Esophagus muscularis mucosa (tissue), 3 donors: ENCODE results near the gene PAQR9.

ENCODE experiments used
- CTCF ChIP-seq, 3 experiments: fragments of 200-600 bp in 2 of 3; fragments of 450-650 bp in 1 of 3; sonication (generic) in 2 of 3; IDR thresholded peaks; one replicate each; pipeline ENCODE4 v1.5.1; 2017 to 2019; ENCODE audit warnings: antibody characterized with exemption in 3 of 3, mild to moderate bottlenecking in 2 of 3, moderate library complexity in 1 of 3
- POLR2A ChIP-seq: fragments of 450-650 bp; IDR thresholded peaks from one replicate; pipeline ENCODE4 v1.6.1; 2017; ENCODE audit warnings: antibody characterized with exemption, moderate library complexity, mild to moderate bottlenecking, low read depth

- TF ChIP-seq CTCF (IDR thresholded peaks at IDR 0.05), result no peak
- no peak for TF ChIP-seq POLR2A
These were observed 28.8 kb upstream of the PAQR9 start for GRCh38 chr3:142992323-142992722.
